MM.1S (cell line): ENCODE measurements around the gene NDUFAF2.

ENCODE experiments used
- DNase-seq: peaks from one replicate; pipeline ENCODE4 v3.0.0-alpha.2; 2015
- H2AFZ ChIP-seq: fragments of 300-600 bp; sonication (generic); 2 replicates; pipeline ENCODE4 v1.6.0; 2016; ENCODE audit warnings: antibody characterized with exemption, low read length
- H3F3A ChIP-seq: fragments of 300-600 bp; sonication (generic); 2 replicates; pipeline ENCODE4 v1.6.1; 2016; ENCODE audit warnings: mild to moderate bottlenecking, antibody characterized with exemption, low read length, moderate library complexity, mixed read lengths; ENCODE audit not compliant: insufficient read depth
- H3K27ac ChIP-seq: fragments of 300-600 bp; sonication (generic); 2 replicates; pipeline ENCODE4 v1.5.1; 2016; ENCODE audit warnings: mild to moderate bottlenecking, low read length
- H3K27me3 ChIP-seq: fragments of 300-600 bp; sonication (generic); replicated peaks from 2 replicates; pipeline ENCODE4 v1.6.0; 2016; ENCODE audit warnings: low read length; ENCODE audit not compliant: insufficient read depth
- H3K36me3 ChIP-seq: fragments of 300-600 bp; sonication (generic); replicated peaks from 2 replicates; pipeline ENCODE4 v1.6.1; 2016; ENCODE audit warnings: mild to moderate bottlenecking, low read length, mixed read lengths; ENCODE audit not compliant: insufficient read depth
- H3K4me1 ChIP-seq: fragments of 300-600 bp; sonication (generic); 2 replicates; pipeline ENCODE4 v1.6.1; 2016; ENCODE audit warnings: low read length, mixed read lengths
- H3K4me2 ChIP-seq: fragments of 300-600 bp; sonication (generic); 2 replicates; pipeline ENCODE4 v1.6.0; 2016; ENCODE audit warnings: low read depth, low read length
- H3K4me3 ChIP-seq: fragments of 300-600 bp; sonication (generic); 2 replicates; pipeline ENCODE4 v1.5.1; 2016; ENCODE audit warnings: low read length, mixed read lengths
- H3K79me2 ChIP-seq: fragments of 300-600 bp; sonication (generic); 2 replicates; pipeline ENCODE4 v1.6.1; 2016; ENCODE audit warnings: mixed run types, low read length, mixed read lengths
- H3K9ac ChIP-seq: fragments of 300-600 bp; sonication (generic); 2 replicates; pipeline ENCODE4 v1.6.1; 2016; ENCODE audit warnings: low read length, mixed read lengths
- H3K9me2 ChIP-seq: fragments of 300-600 bp; sonication (generic); replicated peaks from 2 replicates; pipeline ENCODE4 v1.6.1; 2016; ENCODE audit warnings: mild to moderate bottlenecking, low read length, mixed read lengths; ENCODE audit not compliant: insufficient read depth
- H3K9me3 ChIP-seq: fragments of 300-600 bp; sonication (generic); replicated peaks from 2 replicates; pipeline ENCODE4 v1.6.1; 2016; ENCODE audit warnings: mild to moderate bottlenecking, low read length, mixed read lengths; ENCODE audit not compliant: insufficient read depth
- H4K20me1 ChIP-seq: fragments of 300-600 bp; sonication (generic); 2 replicates; pipeline ENCODE4 v1.6.1; 2016; ENCODE audit warnings: mild to moderate bottlenecking, low read length, moderate library complexity, mixed read lengths; ENCODE audit not compliant: insufficient read depth
- EZH2 ChIP-seq: fragments of 300-600 bp; sonication (generic); optimal IDR thresholded peaks from 2 replicates; pipeline ENCODE3; 2017; ENCODE audit warnings: low read depth, mild to moderate bottlenecking, antibody characterized with exemption, low read length, mixed read lengths
- EZH2phosphoT487 ChIP-seq: fragments of 300-600 bp; sonication (generic); IDR thresholded peaks from 2 replicates; pipeline ENCODE4 v1.6.1; 2018; ENCODE audit warnings: antibody characterized with exemption, low read length
- TF ChIP-seq, protein P1 (sequence below): fragments of 300-600 bp; sonication (generic); IDR thresholded peaks from 2 replicates; pipeline ENCODE4 v1.5.1; 2016; ENCODE audit warnings: antibody characterized with exemption, low read length, mixed read lengths

Gene NDUFAF2

DNA sequence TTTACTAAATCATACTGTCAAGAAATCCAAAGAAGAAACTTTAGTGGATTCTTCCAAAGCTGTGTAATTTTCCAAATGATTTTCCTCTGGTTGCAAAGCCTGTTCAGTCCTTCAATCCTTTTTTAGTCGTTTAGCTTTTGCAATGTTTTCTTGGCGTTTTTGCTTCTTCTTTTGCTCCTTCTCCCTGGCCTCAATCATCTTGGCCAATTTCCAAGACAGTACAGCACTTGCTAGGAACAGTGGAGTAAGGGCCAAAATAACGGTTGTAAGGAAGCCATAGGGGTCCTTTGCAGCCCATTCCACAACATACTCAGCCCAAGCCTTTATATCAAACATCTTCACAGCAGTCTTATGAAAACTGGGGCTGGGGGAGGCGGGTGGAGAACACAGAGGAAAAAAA lies 214.8 kb downstream of the NDUFAF2 start:
- Histone ChIP-seq H3F3A (0 out of 2 replicates have a peak, but pooled peaks cover 3% of the 10 kb centered on the region), H3K4me2 (no peak overlapping the region), H3K4me1 (no peaks in the 10 kb centered on the region; the same call in 1 of the 2 replicates), H3K9ac (no peak overlapping the region), H3K36me3 (peaks cover 22% of the 10 kb centered on the region; the same call in 1 of the 2 replicates), H3K27ac (no peak overlapping the region), H3K4me3 (no peak overlapping the region), H3K79me2 (peaks cover 44% of the 10 kb centered on the region), H4K20me1 (no peaks in the 10 kb centered on the region), H3K9me3 (no peaks in the 10 kb centered on the region), H2AFZ (no peak overlapping the region), H3K27me3 (no peaks in the 10 kb centered on the region), H3K9me2 (no peaks in the 10 kb centered on the region)
- TF ChIP-seq EZH2 (no peak), EZH2phosphoT487 (no peak)
- no peak for DNase-seq

DNA sequence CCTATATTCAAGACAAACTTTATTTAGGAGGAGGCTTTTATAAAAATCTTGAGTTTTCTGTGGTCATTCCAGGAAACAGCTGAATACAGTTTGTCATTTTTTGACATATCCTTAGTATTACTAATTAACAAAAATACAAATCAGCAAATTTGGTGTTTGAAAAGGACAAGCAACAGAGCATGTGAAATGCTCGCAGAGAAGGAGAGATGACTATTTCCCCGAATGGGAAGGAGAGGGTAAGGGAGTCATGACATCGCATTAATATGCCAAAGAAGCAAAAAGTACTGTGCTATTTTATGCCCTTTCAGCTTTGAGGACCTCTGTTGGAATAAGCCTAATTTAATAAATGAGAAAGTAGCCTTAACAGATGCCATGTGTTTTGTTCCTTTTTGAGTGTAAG lies 215.5 kb downstream of the NDUFAF2 start:
- Histone ChIP-seq H3K4me2 (no peak overlapping the region), H3K9ac (no peak overlapping the region), H3K27me3 (no peaks in the 10 kb centered on the region), H3K4me3 (no peak overlapping the region), H3K27ac (no peak overlapping the region), H4K20me1 (no peaks in the 10 kb centered on the region), H3K9me2 (no peaks in the 10 kb centered on the region), H3K4me1 (no peaks in the 10 kb centered on the region; the same call in 1 of the 2 replicates), H3K36me3 (peaks cover 22% of the 10 kb centered on the region; the same call in 1 of the 2 replicates), H2AFZ (no peak overlapping the region), H3F3A (0 out of 2 replicates have a peak, but pooled peaks cover 3% of the 10 kb centered on the region), H3K79me2 (peaks cover 44% of the 10 kb centered on the region), H3K9me3 (no peaks in the 10 kb centered on the region)
- no peak for DNase-seq
- TF ChIP-seq EZH2phosphoT487: no peak
- TF ChIP-seq EZH2: no peak
- TF ChIP-seq, protein P1, sequence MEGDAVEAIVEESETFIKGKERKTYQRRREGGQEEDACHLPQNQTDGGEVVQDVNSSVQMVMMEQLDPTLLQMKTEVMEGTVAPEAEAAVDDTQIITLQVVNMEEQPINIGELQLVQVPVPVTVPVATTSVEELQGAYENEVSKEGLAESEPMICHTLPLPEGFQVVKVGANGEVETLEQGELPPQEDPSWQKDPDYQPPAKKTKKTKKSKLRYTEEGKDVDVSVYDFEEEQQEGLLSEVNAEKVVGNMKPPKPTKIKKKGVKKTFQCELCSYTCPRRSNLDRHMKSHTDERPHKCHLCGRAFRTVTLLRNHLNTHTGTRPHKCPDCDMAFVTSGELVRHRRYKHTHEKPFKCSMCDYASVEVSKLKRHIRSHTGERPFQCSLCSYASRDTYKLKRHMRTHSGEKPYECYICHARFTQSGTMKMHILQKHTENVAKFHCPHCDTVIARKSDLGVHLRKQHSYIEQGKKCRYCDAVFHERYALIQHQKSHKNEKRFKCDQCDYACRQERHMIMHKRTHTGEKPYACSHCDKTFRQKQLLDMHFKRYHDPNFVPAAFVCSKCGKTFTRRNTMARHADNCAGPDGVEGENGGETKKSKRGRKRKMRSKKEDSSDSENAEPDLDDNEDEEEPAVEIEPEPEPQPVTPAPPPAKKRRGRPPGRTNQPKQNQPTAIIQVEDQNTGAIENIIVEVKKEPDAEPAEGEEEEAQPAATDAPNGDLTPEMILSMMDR: no peak

DNA sequence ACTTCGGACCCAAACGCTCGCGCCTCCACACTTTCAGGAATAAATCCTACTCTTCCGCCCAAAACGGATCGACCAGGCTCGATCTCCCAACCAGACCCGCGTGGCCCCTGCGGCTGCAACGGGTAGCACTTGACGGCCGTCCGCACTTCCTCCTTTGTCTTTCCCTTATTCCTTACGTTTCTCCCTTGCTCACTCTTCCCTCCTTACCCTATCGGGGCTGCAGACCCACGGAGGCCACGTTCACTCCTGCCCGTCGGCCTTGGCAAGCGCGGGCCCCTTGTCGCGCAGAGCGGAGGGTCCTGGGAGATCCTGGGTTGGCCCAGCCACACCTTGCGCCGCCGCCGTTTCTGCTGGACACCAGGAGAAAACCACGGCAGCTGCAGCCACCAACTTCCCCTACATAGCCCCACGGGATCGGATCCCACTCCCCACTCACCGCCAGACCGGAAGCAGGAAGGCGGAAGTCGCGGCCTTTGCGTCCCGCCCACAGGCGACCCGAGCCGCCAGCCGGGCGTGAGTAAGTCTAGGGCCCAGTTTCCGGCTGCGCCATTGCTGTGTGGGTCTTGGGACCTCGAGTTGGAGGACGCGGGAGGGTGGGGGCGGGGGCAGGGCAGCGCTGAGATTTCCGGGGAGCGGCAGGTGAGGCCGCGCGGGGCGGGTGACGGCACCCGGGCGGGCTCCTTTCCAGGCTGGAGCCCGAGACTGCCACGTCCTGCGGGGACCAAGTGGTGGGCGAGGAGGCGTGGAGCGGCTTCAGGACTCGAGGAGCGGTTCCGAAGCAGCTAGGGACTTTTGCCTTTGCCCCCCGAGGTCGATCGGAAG lies 217.2 kb downstream of the NDUFAF2 start, which contains the start of gene SMIM15:
SMIM15 (minus strand) TSS at position 459 of the 822 bp plus-strand sequence. CDS start 2,297 bp downstream, outside the sequence.
- Histone ChIP-seq H2AFZ (peak within 1 kb of the TSS; percentile 99), H3K4me3 (peak within 1 kb of the TSS; percentile 97), H3K36me3 (peaks cover 22% of the 10 kb centered on the region; the same call in 1 of the 2 replicates), H3K9me3 (no peaks in the 10 kb centered on the region), H3K27ac (peak within 1 kb of the TSS; percentile 54; the same call in 1 of the 2 replicates), H4K20me1 (no peaks in the 10 kb centered on the region), H3K4me1 (no peaks in the 10 kb centered on the region; the same call in 1 of the 2 replicates), H3K27me3 (no peaks in the 10 kb centered on the region), H3K9me2 (no peaks in the 10 kb centered on the region), H3K4me2 (peak within 1 kb of the TSS; percentile 75), H3K9ac (peak within 1 kb of the TSS; percentile 86), H3K79me2 (peaks cover 44% of the 10 kb centered on the region), H3F3A (0 out of 2 replicates have a peak, but pooled peaks cover 3% of the 10 kb centered on the region)
- DNase-seq: peak; percentile 79
- TF ChIP-seq EZH2 (no peak), EZH2phosphoT487 (no peak)
- TF ChIP-seq, protein P1: no peak
